GM18867 (cell line): ENCODE measurements around the gene FBLN1.

Experiments used
- ATAC-seq: cut with Tn5 transposase; IDR thresholded peaks from one replicate; pipeline ENCODE4 v1.9.1; 2021; ENCODE audit warnings: mild to moderate bottlenecking, moderate library complexity; ENCODE audit not compliant: unreplicated experiment

FBLN1 gene

DNA sequence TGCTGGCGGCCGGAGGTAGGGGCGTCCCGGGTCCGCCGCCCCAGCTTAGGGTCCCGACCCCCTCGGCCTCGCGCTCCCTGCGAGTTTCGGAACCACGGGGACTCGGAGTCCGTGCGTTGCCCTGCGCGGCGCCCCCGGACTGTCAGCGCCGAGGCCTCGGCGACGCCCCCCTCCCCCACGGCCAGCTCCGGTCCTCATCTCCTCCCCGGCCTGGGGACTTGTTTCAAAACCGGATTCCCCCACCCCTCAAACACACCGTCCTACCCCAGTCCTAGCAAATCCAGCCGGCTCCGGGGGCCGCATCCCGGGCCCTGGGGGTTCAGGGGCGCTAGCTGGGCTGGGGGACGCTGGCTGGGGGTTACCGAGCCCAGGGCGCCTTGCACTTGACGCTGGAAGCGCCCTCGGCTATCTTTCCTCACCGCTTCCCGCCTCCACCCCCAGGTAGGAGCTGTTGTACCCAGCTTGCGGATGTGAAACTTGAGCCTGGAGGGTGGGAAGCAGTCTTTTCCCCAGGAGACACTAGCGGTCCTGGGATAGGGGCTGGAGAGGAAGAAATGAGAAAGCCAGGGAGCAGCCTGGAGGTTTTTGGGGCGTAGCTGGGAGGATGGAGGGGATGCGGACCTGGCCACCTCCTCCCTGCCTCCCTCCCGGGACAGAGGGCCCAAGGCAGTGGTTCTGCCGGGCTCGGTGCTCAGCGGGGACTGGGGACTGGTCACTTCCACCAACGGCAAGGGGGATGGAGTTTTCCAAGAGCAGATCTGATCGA, 550 bp downstream of the FBLN1 start:
- no peak for ATAC-seq

DNA sequence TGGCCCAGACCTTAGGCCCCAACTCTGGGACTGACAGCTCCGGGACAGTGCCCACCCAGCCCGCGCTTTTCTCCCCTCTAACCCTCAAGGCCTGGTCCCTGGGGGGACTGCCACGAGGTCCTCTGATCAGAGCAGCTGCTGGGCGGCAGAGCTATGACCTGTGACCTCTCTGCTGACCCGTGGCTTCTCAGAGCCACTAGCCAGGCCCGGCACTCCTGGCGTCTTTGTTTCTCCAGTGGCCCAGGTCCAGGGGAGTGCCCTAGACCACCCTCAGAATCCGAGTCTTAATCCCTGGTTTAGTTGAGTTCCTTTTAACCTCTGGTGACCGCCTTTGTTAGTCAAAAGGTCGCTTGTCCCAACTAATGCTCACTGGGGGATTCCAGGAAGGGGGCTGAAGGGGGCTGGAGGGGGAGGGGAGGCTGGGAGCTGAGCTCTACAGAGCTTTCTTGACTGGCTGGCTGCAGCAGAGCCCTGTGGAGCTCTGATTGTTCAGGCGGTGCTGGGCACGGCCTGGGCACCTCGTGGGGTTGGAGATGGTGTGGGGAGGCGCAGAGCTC, 1.2 kb downstream of the FBLN1 start:
- ATAC-seq = no peak

DNA sequence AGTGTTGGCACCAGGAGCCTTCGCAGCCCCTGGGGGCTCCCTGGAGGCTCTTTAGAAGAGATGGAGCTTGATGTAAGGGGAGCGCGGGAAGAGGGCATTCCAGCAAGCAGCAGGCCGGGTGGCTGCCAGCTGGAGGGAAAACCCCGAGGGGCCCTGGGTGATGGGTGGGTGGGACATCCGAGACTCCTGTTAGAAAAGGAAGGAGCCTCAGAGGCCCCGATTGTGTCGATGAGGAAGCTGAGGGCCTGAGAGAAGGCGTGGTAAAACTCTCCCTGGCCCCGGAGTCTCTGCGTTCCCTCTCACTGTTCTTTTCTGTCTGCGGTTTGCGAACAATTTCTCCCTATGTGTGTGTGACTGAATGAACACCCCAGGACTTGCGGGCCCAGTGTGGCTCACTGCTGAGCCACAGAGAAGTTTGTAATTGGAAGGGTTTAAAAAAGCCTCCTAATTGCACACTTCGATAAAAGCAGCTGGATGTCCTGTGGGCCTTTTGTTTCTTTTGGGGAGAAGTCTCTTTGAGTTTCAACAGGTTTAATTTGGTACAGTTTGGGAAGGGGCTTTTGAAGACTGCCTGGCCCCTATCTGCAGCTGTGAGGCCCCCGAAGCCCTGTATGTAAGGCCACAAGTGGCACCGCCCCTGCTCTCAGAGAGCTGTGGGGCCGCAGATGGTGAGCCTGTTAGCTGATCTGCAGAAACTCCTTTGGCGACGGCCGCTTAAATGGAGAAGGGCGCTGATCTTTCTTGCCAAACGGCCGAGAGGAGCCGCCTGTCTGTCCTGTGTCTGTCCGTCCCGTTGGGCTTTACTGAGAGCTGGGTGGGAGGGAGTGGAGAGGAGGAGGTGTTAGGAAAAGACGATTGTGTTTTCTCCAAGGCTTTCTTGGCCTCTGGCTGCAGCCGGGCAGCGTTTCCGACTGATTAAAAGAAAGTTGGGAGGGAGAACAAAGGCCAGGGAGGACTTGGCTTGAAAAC, 2.0 kb downstream of the FBLN1 start:
- ATAC-seq = no peak

DNA sequence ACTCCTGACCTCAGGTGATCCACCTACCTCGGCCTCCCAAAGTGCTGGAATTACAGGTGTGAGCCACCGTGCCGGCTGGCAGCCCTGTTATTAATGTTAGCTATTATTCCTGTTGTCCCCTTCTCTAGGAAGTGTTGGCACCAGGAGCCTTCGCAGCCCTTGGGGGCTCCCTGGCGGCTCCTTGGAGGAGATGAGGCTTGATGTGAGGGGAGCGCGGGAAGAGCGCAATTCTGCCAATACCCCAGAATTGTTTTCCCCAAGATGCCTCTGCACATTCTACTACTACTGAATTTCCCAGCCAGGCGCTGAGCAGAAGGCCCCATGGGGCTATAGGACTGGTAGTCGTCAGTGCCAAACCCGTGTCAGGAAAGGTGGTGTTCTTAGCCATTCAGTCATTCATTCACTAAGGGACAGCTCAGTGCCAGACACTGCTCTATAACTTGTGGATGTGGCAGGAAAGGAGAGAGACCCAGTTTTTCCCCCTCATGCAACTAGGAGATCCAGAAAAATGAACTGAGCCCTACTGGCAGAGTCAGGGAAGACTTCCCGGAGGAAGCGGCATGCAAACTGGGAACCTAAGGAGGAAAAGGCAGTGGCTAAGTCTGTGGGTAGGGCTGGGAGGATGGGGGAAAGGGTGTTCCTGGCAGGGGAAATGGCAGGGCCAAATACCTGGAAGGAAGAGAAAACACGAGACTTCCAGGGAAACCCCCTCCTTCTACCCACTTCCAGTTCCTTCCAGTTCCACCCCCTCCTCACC, 3.5 kb downstream of the FBLN1 start:
- ATAC-seq = no peak

DNA sequence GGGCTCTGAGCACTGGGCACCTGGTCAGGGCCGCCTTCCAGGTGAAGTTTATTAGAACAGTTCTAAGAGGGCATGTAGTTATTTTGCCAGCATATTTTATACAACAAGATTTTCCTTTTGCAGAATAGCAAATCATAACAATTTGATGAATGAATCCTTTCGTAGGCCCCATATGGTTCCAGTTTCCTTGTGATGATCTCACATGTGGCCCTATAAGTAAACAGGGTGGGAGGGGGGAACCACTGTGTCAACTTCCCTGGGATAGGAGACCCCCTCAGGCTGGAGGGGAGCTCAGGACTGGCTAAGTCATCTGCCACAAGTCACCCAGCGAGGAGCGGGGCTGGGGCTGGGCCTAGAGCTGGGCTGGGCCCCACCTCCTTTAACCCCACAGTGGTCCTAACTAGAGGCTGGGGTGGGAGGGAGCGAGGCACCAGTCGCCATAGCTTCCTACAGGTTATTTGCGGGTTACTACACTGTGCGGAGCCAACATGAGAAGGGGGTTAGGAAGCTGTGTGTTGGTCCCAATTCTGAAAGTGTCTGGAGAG, 4.2 kb downstream of the FBLN1 start:
- no peak for ATAC-seq

DNA sequence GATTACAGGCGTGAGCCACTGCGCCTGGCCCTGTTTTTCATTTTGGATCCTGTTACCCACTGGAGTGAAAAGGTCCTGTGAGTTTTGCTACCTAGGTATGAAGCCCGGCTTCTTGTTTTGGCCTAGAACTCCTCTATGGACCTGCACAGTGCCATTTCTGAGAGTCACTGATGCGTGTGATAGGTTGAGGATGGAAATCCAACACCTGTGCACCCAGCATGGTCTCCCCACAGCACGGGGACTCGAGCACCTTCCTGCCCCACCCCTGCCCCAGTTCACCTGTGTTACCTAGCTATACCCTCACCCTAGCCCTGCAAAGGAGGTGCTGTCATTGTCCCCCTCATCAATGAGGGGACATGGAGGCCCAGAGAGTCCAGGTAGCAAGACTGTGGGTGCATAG, 5.1 kb downstream of the FBLN1 start:
- no peak for ATAC-seq

DNA sequence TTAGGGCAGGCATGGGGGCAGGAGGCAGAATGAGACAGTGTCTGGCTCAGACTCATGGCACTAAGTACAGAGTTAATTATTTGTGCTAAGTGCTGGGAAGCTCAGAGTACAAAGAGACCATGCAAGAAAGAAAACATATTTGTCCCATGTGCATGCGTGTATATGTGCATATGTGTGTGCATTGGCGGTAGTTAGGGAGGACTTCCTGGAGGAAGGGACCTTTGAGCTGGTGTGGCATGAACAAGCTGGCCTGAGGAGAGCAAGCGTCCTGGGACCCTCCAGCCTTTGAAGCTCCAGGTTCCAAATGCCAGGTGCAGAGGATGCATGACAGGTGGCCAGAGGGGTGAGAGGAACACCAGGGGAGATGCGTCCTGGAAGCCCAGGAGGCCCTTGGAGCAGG, 6.1 kb downstream of the FBLN1 start:
- ATAC-seq = no peak

DNA sequence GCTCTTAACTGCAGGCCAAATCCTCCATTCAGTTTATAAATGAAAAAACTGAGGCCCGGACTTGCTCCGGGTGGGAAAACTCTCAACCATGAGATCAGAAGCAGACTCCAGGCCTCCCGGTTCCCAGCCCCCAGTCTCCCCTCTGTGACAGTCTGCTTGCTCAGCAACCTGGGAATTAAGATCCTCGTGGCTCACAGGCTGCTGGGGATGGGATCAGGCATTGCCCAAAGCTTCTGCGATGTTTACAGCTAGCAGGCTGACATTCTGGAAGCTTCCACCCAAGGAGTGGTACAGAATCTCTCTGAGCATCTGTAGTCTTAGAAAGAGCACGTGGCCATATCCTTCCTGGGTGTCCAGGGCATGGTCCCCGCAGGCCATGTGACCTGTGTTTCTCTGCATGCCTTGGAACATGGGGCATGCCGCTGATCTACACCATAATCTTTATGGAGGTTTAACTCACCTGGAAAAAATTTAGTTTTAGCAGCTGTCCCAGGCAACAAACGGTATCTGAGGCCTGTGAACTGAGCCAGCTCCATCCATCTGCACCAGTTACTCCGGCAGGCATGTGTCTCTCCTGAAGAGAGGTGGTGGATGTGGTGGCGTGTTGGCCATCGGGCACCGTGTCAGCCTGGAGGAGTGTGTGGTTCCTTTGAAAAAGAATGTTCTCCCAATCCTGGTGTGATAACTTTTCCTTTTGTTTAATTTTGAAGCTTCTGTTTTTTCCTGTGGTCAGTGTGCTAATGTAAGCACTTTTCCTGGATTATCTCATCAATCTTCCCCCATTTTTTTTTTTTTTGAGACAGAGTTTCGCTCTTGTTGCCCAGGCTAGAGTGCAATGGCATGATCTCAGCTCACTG, 7.9 kb downstream of the FBLN1 start:
- no peak for ATAC-seq

DNA sequence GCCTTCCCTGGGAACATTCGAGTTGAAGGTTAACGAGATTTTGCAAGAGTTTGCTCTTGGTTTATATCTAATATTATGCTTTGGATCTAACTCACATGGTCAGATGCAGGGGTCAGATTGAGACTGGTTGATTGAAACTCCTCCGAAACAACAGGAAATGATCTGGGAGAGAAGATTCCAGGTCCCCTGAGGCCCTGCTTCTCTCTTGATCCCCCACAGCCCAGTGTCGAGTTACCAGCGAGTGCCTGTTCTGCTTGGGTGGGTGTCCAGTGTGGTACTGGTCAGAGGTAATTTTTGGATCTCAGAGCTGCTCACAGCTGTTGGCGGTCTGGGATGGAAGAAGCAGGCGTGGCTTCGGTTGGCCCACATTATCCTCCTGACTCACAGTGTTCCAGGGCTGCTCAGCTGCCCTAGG, 9.2 kb downstream of the FBLN1 start:
- ATAC-seq = no peak

DNA sequence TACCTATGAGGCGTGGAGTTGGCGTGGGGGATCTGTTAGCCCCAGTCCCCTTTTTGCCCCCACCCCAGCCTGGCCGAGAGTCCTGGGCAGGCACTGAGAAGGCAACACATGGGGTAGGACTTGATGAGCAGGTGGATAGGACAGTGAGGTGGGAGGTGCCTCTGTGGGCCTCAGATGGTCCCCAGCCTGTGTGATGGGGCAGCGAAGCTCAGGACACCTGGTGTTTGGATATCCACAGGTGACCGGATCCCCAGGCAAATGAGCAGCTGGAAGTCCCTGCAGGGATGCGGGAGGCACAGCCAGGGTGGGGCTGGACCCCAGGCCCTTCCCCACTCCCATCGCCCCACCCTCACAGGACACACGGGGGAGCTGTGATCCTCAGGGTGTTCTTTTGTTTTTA, 9.7 kb downstream of the FBLN1 start:
- ATAC-seq = no peak

DNA sequence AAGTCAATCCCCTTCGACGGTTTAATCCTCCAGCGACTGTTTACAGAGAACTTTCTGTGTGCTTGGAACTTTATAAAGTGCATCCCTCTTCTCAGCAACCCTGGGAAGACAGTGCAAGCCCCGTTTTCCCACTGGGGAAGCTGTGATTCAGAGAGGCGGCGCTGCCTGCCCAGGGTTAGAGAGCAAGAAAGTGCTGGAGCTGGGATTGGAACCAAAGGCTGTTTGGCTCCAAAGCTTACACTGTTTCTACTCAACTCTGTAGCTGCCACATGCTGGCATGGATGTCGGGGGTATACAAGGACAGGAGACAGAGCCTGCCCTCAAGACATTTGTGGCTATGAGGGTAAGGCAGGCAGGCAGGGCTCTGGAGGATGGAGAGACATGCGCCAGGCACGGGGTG, 13.0 kb downstream of the FBLN1 start:
- no peak for ATAC-seq

DNA sequence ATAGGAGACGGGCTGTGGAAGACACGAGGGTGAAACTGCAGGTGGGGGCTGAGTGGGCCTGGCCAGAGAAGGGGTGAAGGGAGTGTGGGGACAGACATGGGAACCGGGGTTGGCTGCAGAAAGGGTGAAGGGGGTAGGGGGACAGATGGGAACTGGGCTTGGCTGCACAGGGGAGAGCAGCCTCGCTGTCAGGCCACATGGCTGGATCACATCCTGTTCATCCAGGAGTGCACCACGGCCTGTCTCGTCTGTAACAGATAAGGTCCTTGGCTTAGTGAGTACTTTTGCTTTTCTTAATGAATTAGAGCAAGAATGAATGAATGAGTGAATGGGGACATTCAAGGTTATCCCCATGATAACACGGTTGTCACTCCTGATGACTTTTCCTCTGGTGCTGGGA, 13.5 kb downstream of the FBLN1 start:
- no peak for ATAC-seq

DNA sequence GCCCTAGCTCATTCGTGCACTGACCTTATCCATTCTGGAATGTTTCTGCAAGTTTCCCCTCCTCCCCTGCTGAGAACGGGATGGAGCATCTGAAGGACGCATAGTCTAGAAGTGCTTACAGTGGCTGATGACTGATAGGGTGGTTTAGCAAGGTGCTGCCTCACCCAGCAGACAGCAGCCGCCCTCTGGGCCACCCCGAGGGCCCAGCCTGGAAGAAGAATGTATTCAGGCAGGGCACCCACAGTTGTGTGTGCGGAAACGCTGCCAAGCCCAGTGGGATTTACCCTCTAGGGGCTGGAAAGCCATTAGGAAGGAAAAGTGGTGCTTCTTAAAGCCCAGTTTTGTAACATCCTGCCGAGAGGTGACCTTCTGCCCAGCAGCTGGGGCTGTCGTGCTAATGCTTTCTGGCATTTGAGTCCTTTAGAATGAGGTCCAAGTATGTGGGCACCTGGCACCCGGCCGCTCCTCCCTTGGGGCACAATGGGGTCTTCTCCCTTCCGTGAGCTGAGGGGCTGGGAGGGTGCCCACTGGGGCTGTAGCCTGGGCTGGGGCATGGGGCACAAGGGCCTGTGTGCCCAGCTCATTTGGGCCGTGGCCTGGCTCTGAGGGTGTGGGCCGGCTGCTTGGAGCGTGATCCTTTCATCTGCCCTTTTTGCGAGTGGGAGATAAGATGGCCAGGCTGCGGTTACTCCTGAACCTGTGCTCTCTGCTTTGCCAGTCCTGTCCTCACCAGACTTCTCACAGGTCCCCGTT, 14.4 kb downstream of the FBLN1 start:
- ATAC-seq = no peak

DNA sequence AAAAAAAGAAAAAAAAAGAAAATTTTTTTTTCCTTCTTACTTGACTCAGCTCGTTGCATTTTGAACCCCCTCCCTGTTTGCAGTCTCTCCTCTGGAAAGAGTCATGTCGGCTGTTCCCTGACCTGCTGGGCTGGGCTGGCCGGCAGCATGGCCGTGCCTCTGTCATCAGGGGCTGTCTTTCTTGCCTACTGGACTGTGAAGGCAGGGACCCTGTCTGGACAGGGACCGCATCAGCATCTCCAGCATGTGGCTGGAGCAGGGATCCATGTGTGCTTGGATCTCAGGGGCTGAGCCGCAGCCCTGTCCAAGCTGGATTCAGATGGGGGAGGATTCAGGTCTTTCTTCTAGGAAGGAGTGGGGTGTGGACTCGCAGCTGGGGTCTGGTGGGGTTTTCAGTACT, 15.5 kb downstream of the FBLN1 start:
- ATAC-seq = no peak

DNA sequence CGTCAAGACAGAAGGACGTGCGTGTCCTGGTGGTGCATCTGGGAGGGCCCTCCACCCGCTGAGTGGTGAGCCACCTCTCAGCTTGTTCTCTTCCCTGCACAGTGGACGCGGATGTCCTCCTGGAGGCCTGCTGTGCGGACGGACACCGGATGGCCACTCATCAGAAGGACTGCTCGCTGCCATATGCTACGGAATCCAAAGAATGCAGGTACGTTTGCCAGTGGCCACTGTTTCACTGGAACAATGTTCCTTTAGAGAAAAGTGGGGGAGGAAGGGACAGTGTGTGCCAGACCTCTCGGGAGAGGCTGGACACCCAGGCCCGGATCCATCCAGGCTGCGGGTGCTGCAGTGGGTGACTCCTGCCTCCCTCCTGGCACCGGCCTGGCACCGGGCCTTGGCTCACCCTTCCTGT, 15.9 kb downstream of the FBLN1 start:
- ATAC-seq = no peak

DNA sequence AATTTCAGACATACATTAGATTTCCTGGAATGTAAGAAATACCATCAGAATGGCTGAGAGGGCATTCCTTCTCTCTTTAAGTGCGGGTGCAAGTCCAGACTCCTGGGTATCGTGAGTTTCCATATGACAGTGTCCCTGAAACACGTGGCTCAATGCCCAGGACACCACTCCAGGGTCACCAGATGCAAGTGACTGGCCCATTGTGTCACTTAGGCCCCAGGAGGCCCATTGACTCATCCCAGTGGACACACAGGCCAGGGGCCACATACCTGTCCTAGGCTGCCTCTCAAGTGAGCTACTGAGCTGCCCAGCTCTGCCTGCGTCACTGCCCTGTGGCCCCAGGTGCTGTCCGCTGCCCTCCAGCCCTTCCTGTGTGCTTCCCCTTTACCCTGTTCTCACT, 18.5 kb downstream of the FBLN1 start:
- no peak for ATAC-seq

DNA sequence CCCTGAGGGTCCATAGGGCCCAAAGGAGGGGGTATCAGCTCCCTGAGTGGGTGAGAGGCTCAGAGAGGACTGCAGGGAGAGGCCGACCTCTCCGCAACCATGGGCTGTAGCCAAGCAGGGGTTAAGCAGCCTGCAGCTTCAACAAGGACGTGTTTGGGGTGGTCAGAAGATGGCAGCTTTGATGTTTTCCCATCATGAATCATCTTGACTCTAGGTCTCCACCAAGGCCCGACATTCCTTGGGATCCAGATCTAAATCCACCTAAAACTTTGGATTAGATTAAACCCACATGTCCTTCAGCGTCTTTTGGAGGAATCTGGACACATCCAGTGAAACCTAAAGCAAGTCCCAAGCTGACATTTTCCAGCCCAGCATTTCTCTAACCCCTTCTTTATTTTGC, 19.8 kb downstream of the FBLN1 start:
- ATAC-seq = no peak

DNA sequence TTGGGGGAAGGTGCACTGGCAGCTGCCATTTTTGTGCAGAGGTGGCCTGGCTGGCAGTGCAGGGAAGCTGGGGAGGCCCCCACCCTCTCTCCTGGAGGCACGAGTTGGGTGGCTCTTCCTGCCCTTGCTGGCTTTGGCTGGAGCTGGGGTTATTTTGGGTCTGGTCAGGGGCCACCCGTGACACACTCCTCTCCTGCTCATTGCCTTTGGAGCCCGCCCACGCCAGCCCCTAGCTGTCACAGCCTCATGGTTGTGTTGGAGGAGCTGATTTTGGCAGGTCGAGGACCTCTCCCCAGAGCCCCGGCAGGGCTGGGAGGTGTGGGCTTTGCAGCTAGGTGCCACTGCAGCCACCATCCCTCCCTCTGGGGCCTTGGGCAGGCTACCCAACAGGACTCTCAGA, 21.5 kb downstream of the FBLN1 start:
- ATAC-seq = no peak

DNA sequence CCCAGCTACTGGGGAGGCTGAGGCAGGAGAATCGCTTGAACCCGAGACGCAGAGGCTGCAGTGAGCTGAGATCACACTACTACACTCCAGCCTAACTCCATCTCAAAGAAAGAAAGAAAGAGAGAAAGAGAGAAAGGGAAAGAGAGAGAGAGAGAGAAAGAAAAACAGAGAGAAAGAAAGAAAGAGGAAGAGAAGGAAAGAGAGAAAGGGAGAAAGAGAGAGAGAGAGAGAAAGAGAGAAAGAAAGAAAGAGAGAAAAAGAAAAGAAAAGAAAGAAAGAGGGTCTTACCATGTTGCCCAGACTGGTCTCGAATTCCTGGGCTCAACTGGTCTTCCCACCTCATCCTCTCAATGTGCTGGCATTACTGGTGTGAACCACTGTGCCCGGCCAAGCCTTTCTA, 22.3 kb downstream of the FBLN1 start:
- no peak for ATAC-seq
